GM19351 (cell line): ENCODE results near the gene KCNQ1.

Source experiments
- ATAC-seq: cut with Tn5 transposase; IDR thresholded peaks from one replicate; pipeline ENCODE4 v1.9.1; 2021; ENCODE audit warnings: mild to moderate bottlenecking, moderate library complexity; ENCODE audit not compliant: unreplicated experiment

Gene KCNQ1

GRCh38 chr11:2808850-2809846 lies 364.3 kb downstream of the KCNQ1 start:
- no peak for ATAC-seq

- no peak for ATAC-seq
These were observed 365.0 kb downstream of the KCNQ1 start for GRCh38 chr11:2809854-2810253.

DNA sequence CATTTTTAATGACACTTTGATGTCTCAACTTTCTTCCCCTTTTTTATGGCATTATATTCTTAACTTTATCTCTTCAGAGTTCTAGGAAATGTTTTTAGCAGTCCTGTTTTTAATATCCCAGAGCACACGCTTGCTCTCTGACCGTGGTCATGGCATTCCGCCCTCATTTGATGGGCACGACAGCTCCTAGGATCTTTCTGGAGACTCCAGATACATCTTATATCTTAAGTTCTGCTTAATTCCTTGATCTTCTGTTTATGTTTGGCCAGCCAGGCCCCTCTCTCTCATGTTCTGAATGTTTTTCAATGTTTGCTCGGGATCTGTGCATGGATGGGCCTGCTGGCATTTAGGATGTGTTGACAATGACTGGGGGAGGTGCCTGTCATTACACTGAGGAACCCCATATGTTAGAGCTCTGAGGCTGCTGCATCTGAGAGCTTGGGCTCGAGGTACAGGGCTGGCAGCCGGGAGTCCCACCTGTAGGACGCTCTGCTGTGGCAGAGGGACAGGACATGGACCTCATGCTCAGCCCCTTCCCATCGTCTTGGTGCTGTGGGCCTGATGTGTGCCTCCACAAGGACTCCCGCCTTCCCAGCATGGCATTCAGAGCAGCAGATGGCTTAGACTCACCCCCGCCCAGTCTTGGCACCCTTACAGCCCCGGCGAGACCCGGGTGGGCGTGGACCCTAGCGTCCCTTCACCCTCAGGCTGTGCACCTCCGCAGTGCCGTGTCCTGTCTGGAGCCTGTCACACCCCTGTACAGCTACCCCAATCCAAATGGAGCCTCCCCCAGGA lies 365.8 kb downstream of the KCNQ1 start:
- no peak for ATAC-seq

- no peak for ATAC-seq
These were observed 366.6 kb downstream of the KCNQ1 start for GRCh38 chr11:2811206-2812091.

GRCh38 chr11:2812371-2812991 lies 367.7 kb downstream of the KCNQ1 start:
- no peak for ATAC-seq

- no peak for ATAC-seq
These were observed 368.5 kb downstream of the KCNQ1 start for GRCh38 chr11:2813141-2813908.

GRCh38 chr11:2813968-2814367 lies 369.2 kb downstream of the KCNQ1 start:
- ATAC-seq = no peak

DNA sequence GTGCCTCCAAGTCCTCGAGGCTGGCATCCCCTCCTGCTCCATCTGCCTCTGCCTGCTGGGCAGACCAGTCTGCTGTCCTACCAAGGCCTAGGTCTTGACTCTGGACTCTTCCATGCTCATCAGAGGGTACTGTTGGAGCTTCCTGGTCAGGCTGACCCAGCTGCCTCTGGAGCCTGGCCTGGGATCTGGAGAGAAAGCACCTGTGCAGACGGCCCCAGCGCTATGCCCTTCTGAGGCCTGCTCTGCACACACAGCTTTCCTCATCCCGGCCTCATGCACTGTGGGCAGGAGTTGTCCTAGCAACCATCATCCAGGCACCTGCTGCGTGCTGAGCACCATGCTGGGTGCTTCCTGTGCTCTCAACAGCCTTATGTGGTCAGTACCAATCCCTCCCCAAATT lies 369.9 kb downstream of the KCNQ1 start:
- ATAC-seq = no peak

GRCh38 chr11:2815762-2816496 lies 371.1 kb downstream of the KCNQ1 start:
- ATAC-seq = no peak

DNA sequence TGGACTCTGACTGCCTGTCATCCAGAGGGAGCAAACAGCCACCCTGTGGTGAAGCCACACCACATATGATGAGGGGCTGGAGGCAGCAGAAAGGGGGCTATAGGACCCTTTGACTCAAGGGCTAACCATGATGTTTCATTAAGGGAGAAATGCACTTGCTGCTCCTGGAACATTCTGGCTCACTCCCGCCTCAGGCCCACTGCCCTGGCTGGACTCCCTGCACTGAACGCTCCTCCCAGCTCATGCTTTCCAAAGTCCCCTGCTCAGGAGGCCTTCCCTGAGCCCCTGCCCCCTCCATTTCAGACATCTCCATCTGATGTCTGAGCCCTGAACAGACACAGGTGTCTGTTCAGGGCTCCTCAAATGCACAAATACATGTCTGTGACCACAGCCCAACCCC lies 371.7 kb downstream of the KCNQ1 start:
- no peak for ATAC-seq

GRCh38 chr11:2816941-2817421 lies 372.2 kb downstream of the KCNQ1 start:
- no peak for ATAC-seq

GRCh38 chr11:2817431-2817830 lies 372.6 kb downstream of the KCNQ1 start:
- ATAC-seq = no peak

DNA sequence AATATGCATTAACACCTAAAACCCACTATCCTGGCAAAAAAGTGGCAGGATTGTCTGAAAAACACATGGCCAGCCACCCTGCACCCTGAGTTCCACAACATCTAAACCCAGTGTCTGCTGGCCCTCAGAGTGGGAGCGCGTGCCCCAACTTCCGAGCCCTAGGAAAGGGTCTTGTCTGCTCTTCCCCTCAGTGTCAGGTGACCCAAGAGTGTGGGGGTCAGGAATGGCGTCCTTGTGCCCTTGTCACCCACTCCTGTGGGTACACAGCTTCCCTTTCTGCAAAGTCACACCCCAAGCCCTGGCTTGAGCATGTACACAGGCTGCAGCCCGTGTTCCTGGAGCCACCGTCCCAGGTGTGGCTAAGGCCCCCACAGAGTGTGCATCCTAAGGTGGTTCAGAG lies 373.2 kb downstream of the KCNQ1 start:
- no peak for ATAC-seq

GRCh38 chr11:2818503-2818902 lies 373.7 kb downstream of the KCNQ1 start:
- no peak for ATAC-seq

- ATAC-seq = no peak
These were observed 374.5 kb downstream of the KCNQ1 start for GRCh38 chr11:2819316-2819715.

- no peak for ATAC-seq
These were observed 376.2 kb downstream of the KCNQ1 start for GRCh38 chr11:2820976-2821375.

- ATAC-seq = no peak
These were observed 377.1 kb downstream of the KCNQ1 start for GRCh38 chr11:2821891-2822290.

GRCh38 chr11:2824851-2825250 lies 380.0 kb downstream of the KCNQ1 start:
- no peak for ATAC-seq
